T-cell (primary cell): Measurements from ENCODE around the gene ACOT12. TPM values are rescaled to one million over a fixed set of nuclear protein-coding genes. Genes with fewer than 3 reads are reported as not detected.
"Not testable (repeated sequence)": the region's sequence is repeated elsewhere in the genome, so short reads cannot be mapped to it uniquely, and the experiment has no call there.

Source experiments
- ATAC-seq, 4 experiments: fragments of 200-7000 bp in 3 of 4; fragments of 150-1000 bp in 1 of 4; cut with Tn5 transposase; replicated peaks in 1 of 4; 1 replicate in 3 of 4; 2 replicates in 1 of 4; pipeline ENCODE4 v1.10.0; 2021; ENCODE audit warnings: moderate library complexity in 3 of 4, mild to moderate bottlenecking in 2 of 4, moderate number of reproducible peaks in 1 of 4
- CTCF ChIA-PET, 2 donors: fragments of 300-600 bp; sonication (Branson Sonifier 250); formaldehyde crosslinking; loops; one replicate each; lab custom pipeline; 2022; ENCODE audit warnings: antibody characterized with exemption in 2 of 2; lab: Charles Lee
- POLR2A ChIA-PET, 2 donors: fragments of 300-600 bp; sonication (Branson Sonifier 250); formaldehyde crosslinking; loops; one replicate each; lab custom pipeline; 2022; ENCODE audit warnings: antibody characterized with exemption in 2 of 2; lab: Charles Lee
- DNase-seq, 35 experiments: peaks; one replicate each; pipeline versions ENCODE4 v3.0.0 to v3.0.0-alpha.2; 2013 to 2023
- H3K27ac ChIP-seq: one replicate; pipeline ENCODE4 v1.5.1; 2013; ENCODE audit warnings: low read length
- H3K27me3 ChIP-seq, 2 experiments: replicated peaks in 1 of 2; 1 replicate in 1 of 2; 2 replicates in 1 of 2; pipeline versions ENCODE4 v1.6.1 to v1.7.0; 2013; ENCODE audit warnings: low read length in 1 of 2, mixed read lengths in 1 of 2; ENCODE audit not compliant: control insufficient read depth in 2 of 2, insufficient read depth in 2 of 2; ENCODE audit errors: extremely low read depth in 1 of 2
- H3K36me3 ChIP-seq, 2 donors: 1 replicate in 1 of 2; 2 replicates in 1 of 2; pipeline versions ENCODE4 v1.6.1 to v1.7.0; 2013; ENCODE audit warnings: low read length in 1 of 2; ENCODE audit not compliant: control insufficient read depth in 2 of 2, insufficient read depth in 1 of 2; ENCODE audit errors: extremely low read depth in 1 of 2
- H3K4me1 ChIP-seq, 2 experiments: 1 replicate in 1 of 2; 2 replicates in 1 of 2; pipeline versions ENCODE4 v1.6.1 to v1.7.0; 2013; ENCODE audit warnings: low read length in 2 of 2, mixed read lengths in 1 of 2; ENCODE audit not compliant: insufficient read depth in 2 of 2, control insufficient read depth in 1 of 2; ENCODE audit errors: extremely low read depth in 1 of 2
- H3K4me3 ChIP-seq, 2 donors: 1 replicate in 1 of 2; 2 replicates in 1 of 2; pipeline versions ENCODE4 v1.5.1 to v1.7.0; 2013; ENCODE audit warnings: mild to moderate bottlenecking in 2 of 2, low read length in 1 of 2, moderate library complexity in 1 of 2; ENCODE audit not compliant: control insufficient read depth in 1 of 2; ENCODE audit errors: extremely low read depth in 1 of 2
- H3K9me3 ChIP-seq: 2 replicates; pipeline ENCODE4 v1.7.0; 2013
- H3K27ac Mint-ChIP-seq, 2 donors: one replicate each; pipeline ENCODE4 v1.8.0; 2020 to 2021; ENCODE audit warnings: mild to moderate bottlenecking in 2 of 2, mixed read lengths in 2 of 2
- H3K27me3 Mint-ChIP-seq, 2 donors: one replicate each; pipeline ENCODE4 v1.8.0; 2021 to 2022; ENCODE audit warnings: mixed read lengths in 2 of 2
- H3K36me3 Mint-ChIP-seq: one replicate; pipeline ENCODE4 v1.8.0; 2021; ENCODE audit warnings: mixed read lengths
- H3K4me1 Mint-ChIP-seq, 3 donors: one replicate each; pipeline ENCODE4 v1.8.0; 2020 to 2022; ENCODE audit warnings: mixed read lengths in 3 of 3, mild to moderate bottlenecking in 1 of 3
- H3K4me3 Mint-ChIP-seq, 3 donors: one replicate each; pipeline ENCODE4 v1.8.0; 2020 to 2022; ENCODE audit warnings: mild to moderate bottlenecking in 3 of 3, mixed read lengths in 3 of 3, moderate library complexity in 3 of 3
- H3K9me3 Mint-ChIP-seq, 3 donors: one replicate each; pipeline ENCODE4 v1.8.0; 2020 to 2022; ENCODE audit warnings: mixed read lengths in 3 of 3
- WGBS: methylation state at CpG from one replicate; pipeline ENCODE4 v1.1.5; 2013; ENCODE audit warnings: missing lambda C conversion rate; ENCODE audit not compliant: insufficient coverage; 5-methylcytosine and 5-hydroxymethylcytosine counted together
- total RNA-seq, 35 experiments: library from RNA in 6 of 35; stranded (reverse) in 6 of 35; fragments of 120-200 nt in 1 of 35; gene quantifications; one replicate each; pipeline versions ENCODE4 v1.2.1 to v1.2.4 and lab custom pipeline; 2013 to 2026

Gene ACOT12
- total RNA-seq, 5 donors from 2014 or later (not counting 1 experiment from before 2014, with no cell fraction given): 0.22 TPM; not detected in 4

DNA sequence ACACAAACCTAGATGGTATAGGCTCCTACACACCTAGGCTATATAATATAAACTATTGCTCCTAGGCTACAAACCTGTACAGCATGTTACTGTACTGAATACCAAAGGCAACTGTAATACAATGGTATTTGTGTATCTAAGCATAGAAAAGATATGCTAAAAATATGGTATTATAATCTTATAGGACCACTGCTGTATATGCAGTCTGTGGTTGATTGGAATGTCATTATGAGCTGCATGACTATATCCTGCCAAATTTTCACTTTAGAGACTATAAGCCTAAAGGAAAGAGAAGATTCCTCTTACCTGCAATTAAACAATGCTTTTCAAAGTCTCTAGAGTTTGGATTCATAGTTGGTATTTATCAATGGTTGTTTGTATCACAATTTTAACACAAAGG, 24.7 kb upstream of the ACOT12 start:
- Mint-ChIP-seq H3K9me3 (no peaks in the 10 kb centered on the region), H3K36me3 (peaks cover 52% of the 10 kb centered on the region), H3K4me3 (no peak overlapping the region), H3K27ac (no peak overlapping the region), H3K4me1 (peaks cover 0 to 8% (median 5%) of the 10 kb centered on the region in 3 donors), H3K27me3 (no peaks in the 10 kb centered on the region)
- no peaks in the 10 kb centered on the region for H3K4me1 ChIP-seq
- ATAC-seq (no peak), DNase-seq (no peak)
- H3K27ac ChIP-seq: no peak overlapping the region
- ChIA-PET POLR2A (no interaction called here), CTCF (no interaction called here)
- no peak overlapping the region for H3K4me3 ChIP-seq
- no peaks in the 10 kb centered on the region for H3K27me3 ChIP-seq
- no peaks in the 10 kb centered on the region for H3K9me3 ChIP-seq
- H3K36me3 ChIP-seq: peaks cover 0 to 14% of the 10 kb centered on the region in 2 donors

DNA sequence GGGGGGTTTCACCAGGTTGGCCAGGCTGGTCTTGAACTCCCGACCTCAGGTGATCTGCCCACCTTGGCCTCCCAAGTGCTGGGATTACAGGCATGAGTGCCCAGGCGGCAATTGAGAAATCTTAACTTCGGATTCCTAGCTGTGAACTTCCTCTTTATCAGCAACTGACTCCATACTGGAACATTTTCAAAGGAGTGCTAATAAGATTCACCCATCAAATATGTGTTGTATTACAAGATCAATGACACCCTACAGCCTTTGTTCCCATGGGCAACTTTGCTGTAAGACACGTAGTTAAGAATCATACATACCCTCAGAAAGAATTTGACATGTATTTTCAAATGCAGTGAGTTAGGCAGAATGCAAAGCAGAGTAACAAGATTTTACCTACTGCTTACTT, 23.1 kb upstream of the ACOT12 start:
- H3K27ac ChIP-seq: no peak overlapping the region
- H3K9me3 ChIP-seq: no peaks in the 10 kb centered on the region
- no peak overlapping the region for H3K4me3 ChIP-seq
- peaks cover 0 to 14% of the 10 kb centered on the region in 2 donors for H3K36me3 ChIP-seq
- CTCF ChIA-PET: no interaction called here
- DNase-seq: no peak
- H3K27me3 Mint-ChIP-seq: no peaks in the 10 kb centered on the region
- no peaks in the 10 kb centered on the region for H3K9me3 Mint-ChIP-seq
- no peak for ATAC-seq
- H3K4me1 Mint-ChIP-seq: peaks cover 0 to 8% (median 5%) of the 10 kb centered on the region in 3 donors
- H3K27me3 ChIP-seq: no peaks in the 10 kb centered on the region
- H3K4me3 Mint-ChIP-seq: no peak overlapping the region
- POLR2A ChIA-PET: no interaction called here
- no peak overlapping the region for H3K27ac Mint-ChIP-seq
- peaks cover 41% of the 10 kb centered on the region for H3K36me3 Mint-ChIP-seq
- H3K4me1 ChIP-seq: no peaks in the 10 kb centered on the region
- WGBS: 100% methylated on average over 1 of the region's 4 CpGs

DNA sequence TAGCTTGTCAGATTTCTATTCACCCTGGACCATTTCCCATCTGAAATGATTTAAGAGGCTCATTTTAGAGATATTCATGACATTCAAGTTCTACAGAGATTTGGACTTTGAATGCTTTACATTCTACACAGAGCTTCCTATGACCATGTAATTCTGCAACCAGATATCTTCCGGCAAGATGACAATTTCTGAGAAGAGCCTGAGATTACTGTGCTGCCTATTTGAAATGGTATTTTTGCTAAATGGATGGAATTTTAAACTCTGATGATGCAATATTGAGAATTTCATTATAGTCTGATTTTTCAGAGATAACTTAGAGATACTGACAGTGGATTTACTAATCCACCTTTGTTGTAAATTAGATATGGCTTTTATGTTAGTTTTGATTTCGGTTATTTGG, 16.0 kb upstream of the ACOT12 start:
- H3K27ac Mint-ChIP-seq: no peak overlapping the region
- Histone ChIP-seq H3K4me3 (no peak overlapping the region), H3K36me3 (no peaks in the 10 kb centered on the region), H3K27ac (no peak overlapping the region), H3K9me3 (no peaks in the 10 kb centered on the region), H3K27me3 (no peaks in the 10 kb centered on the region), H3K4me1 (no peaks in the 10 kb centered on the region)
- DNase-seq (no peak), ATAC-seq (no peak)
- H3K9me3 Mint-ChIP-seq: no peaks in the 10 kb centered on the region
- WGBS: no CpG with 5 or more reads among the region's 2 CpGs
- CTCF ChIA-PET: interaction anchor here in 1 of 2 donors (0.6 kb wide), 1 partner anchor 357 kb away, joined by 4 read pairs; no protein-coding TSS in a partner anchor
- H3K27me3 Mint-ChIP-seq: no peaks in the 10 kb centered on the region
- peaks cover 17% of the 10 kb centered on the region for H3K36me3 Mint-ChIP-seq
- no peaks in the 10 kb centered on the region for H3K4me1 Mint-ChIP-seq
- H3K4me3 Mint-ChIP-seq: no peak overlapping the region
- POLR2A ChIA-PET: no interaction called here

DNA sequence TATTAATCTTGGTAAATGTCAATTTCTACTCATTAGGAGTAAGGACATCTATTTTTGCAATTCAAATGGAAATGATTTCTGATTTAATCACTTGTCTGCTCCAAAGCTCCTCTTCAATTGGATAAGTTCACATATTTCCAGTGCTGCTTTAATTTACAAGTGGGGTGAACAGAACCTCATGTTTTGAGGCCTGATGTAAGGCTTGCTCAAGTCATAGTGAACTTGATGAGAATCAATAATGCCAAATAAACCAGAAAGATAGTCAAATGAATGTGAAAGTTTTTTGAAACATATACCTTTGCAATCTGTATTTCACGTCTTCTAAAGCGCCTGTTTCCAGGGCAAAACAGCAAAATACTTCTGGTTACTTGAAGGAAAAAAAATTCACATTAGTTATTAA, 15.4 kb upstream of the ACOT12 start:
- DNase-seq (no peak), ATAC-seq (no peak)
- H3K36me3 ChIP-seq: no peaks in the 10 kb centered on the region
- H3K9me3 Mint-ChIP-seq: no peaks in the 10 kb centered on the region
- peaks cover 12% of the 10 kb centered on the region for H3K36me3 Mint-ChIP-seq
- no peak overlapping the region for H3K27ac Mint-ChIP-seq
- H3K4me1 ChIP-seq: no peaks in the 10 kb centered on the region
- no peaks in the 10 kb centered on the region for H3K4me1 Mint-ChIP-seq
- no peaks in the 10 kb centered on the region for H3K27me3 ChIP-seq
- CTCF ChIA-PET: no interaction called here
- POLR2A ChIA-PET: interaction anchor here in 1 of 2 donors (0.6 kb wide), 1 partner anchor 226 kb away, joined by 3 read pairs; no protein-coding TSS in a partner anchor
- no peak overlapping the region for H3K4me3 Mint-ChIP-seq
- H3K4me3 ChIP-seq: no peak overlapping the region
- no CpG with 5 or more reads among the region's 2 CpGs for WGBS
- H3K27ac ChIP-seq: no peak overlapping the region
- no peaks in the 10 kb centered on the region for H3K27me3 Mint-ChIP-seq
- no peaks in the 10 kb centered on the region for H3K9me3 ChIP-seq

DNA sequence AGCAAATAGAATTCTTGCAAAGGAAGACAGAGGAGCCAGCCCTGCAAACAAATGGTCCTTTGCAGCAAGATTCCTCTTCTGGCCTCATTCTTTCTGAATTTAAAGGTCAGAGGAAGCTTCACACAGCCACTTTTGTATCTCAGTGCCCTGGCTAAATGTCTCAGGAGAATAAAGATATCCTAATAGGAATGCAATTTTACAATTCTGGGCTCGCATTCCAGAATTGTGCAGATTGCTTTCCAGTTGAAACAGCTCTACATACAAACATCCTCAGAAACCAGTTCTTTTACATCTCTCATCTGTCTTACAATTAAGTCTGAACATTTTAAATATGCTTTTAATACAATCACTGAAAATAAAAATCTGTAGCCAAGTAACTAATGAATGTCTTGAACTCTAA, 14.6 kb upstream of the ACOT12 start:
- CTCF ChIA-PET: interaction anchor here in 1 of 2 donors (0.5 kb wide), 1 partner anchor 434 kb away, joined by 3 read pairs; no protein-coding TSS in a partner anchor
- Histone ChIP-seq H3K27ac (no peak overlapping the region), H3K4me3 (no peak overlapping the region), H3K9me3 (no peaks in the 10 kb centered on the region), H3K36me3 (no peaks in the 10 kb centered on the region), H3K27me3 (no peaks in the 10 kb centered on the region), H3K4me1 (no peaks in the 10 kb centered on the region)
- H3K27ac Mint-ChIP-seq: no peak overlapping the region
- no CpG with 5 or more reads among the region's 1 CpG for WGBS
- no peaks in the 10 kb centered on the region for H3K4me1 Mint-ChIP-seq
- no peaks in the 10 kb centered on the region for H3K27me3 Mint-ChIP-seq
- peaks cover 11% of the 10 kb centered on the region for H3K36me3 Mint-ChIP-seq
- DNase-seq: no peak
- no peaks in the 10 kb centered on the region for H3K9me3 Mint-ChIP-seq
- ATAC-seq: no peak
- POLR2A ChIA-PET: interaction anchor here in 1 of 2 donors (0.7 kb wide), 1 partner anchor 794 kb away, joined by 3 read pairs; no protein-coding TSS in a partner anchor
- H3K4me3 Mint-ChIP-seq: no peak overlapping the region

DNA sequence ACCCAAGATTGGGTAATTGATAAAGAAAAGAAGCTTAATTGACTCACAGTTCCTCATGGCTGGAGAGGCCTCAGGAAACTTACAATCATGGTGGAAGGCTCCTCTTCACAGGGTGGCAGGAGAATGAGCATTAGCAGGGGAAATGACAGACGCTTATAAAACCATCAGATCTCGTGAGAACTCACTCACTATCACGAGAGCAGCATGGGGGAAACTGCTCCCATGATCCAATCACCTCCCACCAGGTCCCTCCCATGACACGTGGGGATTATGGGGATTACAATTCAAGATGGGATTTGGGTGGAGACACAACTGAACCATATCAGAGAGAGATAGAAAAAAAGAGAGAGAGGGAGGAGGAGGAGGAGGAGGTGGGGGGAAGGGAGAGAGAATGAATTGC, 13.9 kb upstream of the ACOT12 start:
- H3K9me3 ChIP-seq, H3K4me1 Mint-ChIP-seq, H3K36me3 ChIP-seq, H3K4me3 Mint-ChIP-seq, H3K27ac ChIP-seq, ATAC-seq, H3K4me1 ChIP-seq, DNase-seq, H3K27ac Mint-ChIP-seq, H3K9me3 Mint-ChIP-seq, CTCF ChIA-PET, H3K4me3 ChIP-seq, H3K27me3 Mint-ChIP-seq, H3K27me3 ChIP-seq: not testable (repeated sequence)
- peaks cover 11% of the 10 kb centered on the region for H3K36me3 Mint-ChIP-seq
- POLR2A ChIA-PET: interaction anchor here in 1 of 2 donors (0.7 kb wide), 1 partner anchor 794 kb away, joined by 3 read pairs; no protein-coding TSS in a partner anchor
- no CpG with 5 or more reads among the region's 4 CpGs for WGBS
